AML-193 (cell line): ENCODE results near the gene SCMH1.
A peak's percentile ranks its signal among the peaks of the same experiment; 100 is the strongest.
"Not testable (repeated sequence)": the region's sequence is repeated elsewhere in the genome, so short reads cannot be mapped to it uniquely, and the experiment has no call there.

Source experiments
- DNase-seq, 2 experiments: peaks; one replicate each; lab custom pipeline; 2025; lab: John Stamatoyannopoulos, UW

Gene SCMH1

GRCh38 chr1:41249319-41249718 lies 7.2 kb upstream of the SCMH1 start:
- DNase-seq: no peak

DNA sequence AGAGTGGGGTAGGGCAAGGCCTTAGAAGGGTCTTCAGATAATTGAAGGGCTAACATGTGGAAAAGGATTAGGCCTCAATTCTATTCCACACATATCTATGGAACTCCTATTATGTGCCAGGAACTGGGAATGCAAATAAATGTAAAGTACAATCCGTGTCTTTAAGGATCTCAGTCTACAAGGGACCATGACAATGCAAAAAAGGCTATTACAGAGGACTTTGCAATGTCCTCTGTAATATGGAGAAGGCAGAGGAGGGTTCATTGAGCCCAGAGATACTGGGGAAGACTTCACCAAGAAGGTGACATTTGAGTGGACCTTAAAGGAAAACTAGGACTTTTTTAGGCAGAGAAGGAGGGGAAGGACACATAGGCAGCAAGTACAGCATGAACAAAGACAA lies 4.5 kb upstream of the SCMH1 start:
- DNase-seq: no peak

- no peak for DNase-seq
Measured at GRCh38 chr1:41245659-41246058, 3.6 kb upstream of the SCMH1 start.

GRCh38 chr1:41243079-41243385 lies 926 bp upstream of the SCMH1 start:
- no peak for DNase-seq

DNA sequence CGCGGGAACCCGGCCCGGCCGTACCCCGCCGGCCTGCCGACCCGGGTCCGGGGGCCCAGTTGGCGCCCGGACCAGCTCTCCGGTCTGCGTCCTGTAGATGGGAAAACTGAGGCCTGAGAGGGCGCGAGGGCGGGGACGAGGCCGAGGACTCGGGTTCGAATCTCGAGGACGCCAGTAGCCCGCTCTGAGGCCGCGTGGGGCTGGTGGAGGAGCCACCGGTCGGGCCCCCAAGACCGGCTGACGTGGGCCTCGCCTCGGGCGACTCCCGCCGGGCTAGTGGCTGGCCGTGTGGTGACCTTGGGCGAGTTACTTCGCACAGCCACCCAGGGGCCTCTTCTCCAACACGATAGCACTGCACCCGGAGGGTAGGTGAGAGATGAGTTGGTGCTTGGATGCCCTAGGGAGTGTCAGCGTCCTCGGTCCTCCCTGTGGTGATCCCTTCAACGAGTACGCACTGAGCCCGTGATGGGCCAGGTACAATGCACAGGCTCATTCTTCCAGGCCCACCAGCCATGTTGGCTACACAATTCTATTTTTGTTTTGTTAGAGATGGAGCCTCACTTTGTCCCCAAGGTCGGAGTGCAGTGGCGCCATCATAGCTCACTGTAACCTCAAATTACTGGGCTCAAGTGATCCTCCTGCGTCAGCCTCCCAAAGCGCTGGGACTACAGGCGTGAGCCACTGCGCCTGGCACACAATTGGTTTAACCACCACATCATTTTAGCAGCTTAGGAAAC lies 404 bp upstream of the SCMH1 start:
- no peak for DNase-seq

GRCh38 chr1:41241354-41241748 lies 755 bp downstream of the SCMH1 start:
- peak; percentile 34 to 35 for DNase-seq

DNA sequence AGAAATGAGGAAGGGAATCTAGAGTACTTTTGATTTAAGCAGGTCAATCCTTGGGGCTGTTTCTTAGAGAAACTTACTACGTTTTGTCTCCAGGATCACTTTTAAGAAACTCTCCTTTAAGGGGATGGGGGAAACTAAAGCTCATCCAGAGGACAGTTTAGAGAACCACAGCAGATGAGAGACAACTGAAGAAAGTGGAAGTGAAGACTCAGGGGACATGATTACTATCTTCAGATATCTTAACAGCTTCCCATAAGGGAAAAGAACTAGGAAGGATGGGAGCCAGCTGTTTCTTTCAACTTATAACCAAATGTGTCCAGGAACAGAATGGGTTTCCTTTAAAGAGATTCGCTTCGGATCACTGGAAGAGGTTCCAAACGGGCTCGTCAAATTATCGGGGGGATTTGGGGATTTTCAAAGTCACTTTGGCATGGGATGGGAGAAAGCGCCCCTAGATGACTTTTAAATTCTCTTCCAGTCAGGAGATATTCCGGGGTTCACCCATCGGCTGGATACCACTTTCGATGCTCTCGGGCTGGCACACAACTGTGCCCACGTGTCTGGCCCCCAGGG lies 1.2 kb downstream of the SCMH1 start:
- peak; percentile 40 to 51 for DNase-seq

DNA sequence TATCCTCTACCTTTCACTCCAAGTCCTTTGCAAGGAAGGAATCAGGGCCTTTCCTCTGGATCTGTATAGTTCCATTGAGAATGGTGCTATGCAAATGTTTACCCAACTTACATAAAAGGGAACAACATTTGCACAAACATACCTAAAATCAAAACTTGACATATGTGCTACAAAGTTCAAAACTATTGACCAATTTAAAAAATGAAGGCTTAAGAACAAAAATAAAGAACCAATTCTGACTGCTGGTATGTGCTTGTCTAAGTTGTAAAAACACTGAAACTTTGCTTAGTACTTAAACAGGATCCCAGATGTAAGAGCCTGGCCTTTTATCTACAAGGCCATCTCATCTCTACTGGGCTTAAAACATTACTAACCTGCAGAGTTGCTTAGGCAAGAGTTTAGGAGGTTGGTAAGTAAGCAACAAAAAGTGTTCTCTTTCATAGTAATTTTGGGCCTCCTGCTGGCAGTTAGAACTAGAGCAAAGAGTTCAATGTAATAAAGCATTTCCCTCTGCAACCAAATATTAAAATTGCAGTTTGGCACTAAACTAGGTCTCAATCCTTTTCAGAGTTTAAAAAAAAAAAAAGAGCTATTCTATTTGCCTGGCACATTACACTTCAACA lies 2.0 kb downstream of the SCMH1 start:
- peak; percentile 59 to 65 for DNase-seq

DNA sequence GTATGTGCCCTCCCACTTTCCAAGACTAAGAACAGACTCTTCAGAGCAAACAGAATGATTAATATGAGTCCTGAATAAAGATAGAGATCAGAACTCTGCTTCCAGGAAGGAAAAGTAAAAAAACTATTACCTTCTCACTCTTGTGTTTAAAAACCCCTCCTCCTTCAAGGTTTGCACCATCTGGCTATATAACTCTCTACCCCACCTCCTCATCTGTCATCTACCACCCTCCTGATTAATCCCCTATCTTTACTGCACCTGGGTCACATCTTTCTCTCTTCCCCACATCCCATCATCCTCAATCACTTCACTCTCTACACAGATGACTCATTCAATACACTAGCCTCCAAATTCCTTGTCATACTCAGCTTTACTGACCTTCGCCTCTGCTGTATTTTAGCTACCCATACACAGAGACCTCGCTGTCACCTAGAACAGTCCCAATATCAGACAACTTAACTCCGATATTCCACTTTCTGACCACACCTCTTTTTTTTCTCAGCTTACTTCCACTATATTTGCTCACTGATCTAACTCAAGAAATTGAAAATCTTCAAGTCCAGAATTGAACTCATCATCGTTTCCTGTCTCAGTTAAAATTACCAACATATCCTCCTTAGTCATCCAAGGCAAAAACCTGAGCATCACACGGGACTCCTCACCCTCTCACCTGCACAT lies 3.7 kb downstream of the SCMH1 start:
- no peak for DNase-seq

- DNase-seq: no peak
Measured at GRCh38 chr1:41236781-41237180, 5.3 kb downstream of the SCMH1 start.

- DNase-seq: no peak
Measured at GRCh38 chr1:41235893-41236292, 6.2 kb downstream of the SCMH1 start.

DNA sequence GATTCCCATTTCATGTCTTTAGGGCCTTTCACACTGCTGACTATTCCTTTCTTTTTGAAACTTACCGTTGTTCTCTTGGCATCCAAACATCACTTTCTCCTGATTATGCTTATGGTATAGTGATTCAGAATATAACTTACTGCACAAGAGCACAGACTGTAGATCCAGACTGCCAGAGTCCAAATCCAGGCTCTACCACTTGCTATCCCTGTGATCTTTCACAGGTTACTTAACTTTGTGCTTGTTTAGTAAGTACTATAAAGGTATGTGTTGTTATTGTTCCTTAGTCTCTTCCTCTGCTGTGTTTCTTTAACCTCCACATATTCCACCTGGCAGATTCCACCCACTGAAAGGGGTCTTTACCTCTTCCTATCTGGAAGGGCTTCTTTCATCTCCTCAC lies 8.4 kb downstream of the SCMH1 start:
- DNase-seq: no peak

GRCh38 chr1:41232305-41232704 lies 9.8 kb downstream of the SCMH1 start:
- DNase-seq: no peak

DNA sequence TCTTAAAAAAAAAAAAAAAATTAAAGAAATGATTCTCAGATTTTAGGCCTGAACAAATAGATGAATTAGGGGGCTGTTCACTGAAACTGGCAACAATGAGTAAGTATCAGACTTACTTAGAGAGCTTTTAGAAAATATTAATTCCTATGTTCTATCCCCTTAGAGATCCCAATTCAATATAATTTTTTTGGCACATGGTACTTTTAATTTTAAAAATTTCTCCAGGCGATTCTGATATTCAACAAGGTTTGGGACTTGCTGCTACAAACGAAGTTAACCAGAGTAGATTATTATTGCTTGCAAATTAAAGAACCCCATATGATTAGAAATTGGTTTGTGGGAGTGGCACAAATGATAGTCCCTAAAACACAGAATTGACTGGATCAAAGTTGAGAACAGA lies 11.4 kb downstream of the SCMH1 start:
- DNase-seq: no peak

DNA sequence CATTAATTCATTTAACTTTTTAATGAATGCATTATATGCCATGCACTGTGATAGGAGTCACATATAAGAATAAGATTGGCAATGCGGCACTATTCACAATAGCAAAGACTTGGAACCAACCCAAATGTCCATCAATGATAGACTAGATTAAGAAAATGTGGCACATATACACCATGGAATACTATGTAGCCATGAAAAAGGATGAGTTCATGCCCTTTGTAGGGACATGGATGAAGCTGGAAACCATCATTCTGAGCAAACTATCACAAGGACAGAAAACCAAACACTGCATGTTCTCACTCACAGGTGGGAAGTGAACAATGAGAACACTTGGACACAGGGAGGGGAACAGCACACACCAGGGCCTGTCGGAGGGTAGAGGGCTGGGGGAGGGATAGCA lies 12.9 kb downstream of the SCMH1 start:
- not testable (repeated sequence) for DNase-seq

DNA sequence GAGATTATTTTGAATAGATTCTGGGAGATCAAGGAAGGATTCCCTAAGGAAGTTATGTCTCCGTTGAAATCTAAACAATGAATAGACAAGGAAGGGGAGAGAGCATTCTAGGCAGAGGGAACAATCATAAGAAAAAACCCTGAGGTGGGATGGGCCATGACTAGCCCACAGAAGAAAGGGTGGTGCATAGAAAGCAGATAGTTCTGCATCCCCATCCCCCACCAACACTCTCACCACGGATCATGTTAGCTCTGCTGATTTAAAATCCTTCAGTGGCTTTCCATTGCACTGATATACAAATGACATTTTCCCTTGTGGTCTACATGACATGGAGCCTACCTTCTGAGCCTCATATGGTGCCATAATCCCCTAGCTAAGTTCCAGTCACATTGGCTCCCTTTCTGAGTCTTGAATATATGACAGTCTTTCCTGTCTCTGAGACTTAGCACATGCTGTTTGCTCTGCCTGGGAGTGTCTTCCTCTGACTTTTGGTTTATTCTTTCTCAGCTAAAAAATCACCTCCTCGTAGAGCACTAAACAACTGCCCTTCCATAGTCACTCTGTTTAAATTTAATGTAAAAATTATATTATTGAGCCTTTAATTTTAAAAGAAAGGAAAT lies 15.2 kb downstream of the SCMH1 start:
- no peak for DNase-seq

GRCh38 chr1:41225495-41225894 lies 16.6 kb downstream of the SCMH1 start:
- DNase-seq: no peak

DNA sequence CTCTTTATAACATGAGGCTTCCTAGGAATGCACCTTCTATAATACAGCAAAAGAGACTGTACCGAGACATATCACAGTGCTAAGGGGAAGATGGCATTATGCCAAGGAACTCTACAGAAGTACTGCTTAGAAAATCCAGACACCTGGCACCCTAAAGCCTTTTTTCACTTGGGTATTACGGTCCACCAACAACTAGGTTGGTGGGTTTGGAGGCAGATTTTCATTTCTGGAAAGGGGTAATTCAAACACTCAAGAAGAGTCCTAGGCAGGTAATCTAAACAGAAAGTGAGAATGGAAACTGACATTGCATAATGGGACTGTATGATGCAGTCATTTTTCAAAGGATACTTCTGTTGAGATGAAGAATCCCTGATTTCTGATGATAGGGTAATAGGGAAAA lies 19.6 kb downstream of the SCMH1 start:
- no peak for DNase-seq

GRCh38 chr1:41221995-41222394 lies 20.1 kb downstream of the SCMH1 start:
- DNase-seq: no peak

GRCh38 chr1:41218152-41218551 lies 24.0 kb downstream of the SCMH1 start:
- DNase-seq: no peak

GRCh38 chr1:41217441-41217840 lies 24.7 kb downstream of the SCMH1 start:
- no peak for DNase-seq

GRCh38 chr1:41215623-41216022 lies 26.5 kb downstream of the SCMH1 start:
- DNase-seq: no peak

DNA sequence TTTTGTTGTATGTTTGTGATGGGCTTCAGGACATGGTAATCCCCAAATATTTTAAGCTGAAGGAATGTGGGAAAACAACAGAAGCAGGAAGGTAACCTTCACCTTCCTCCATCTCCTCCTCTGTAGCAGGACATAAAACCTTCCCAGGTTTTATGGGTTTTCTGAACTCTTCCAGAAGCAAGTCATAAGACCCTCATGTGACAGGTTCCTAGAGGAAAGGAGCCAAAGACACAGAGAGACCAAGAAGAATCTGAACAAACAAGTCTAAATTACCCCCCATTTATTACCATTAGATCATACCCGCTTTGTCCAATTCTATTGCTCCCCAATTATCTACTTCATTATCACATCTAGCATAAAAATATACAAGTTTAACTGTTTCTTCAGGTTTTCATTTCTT lies 28.8 kb downstream of the SCMH1 start:
- no peak for DNase-seq
